SJCRH30 (cell line): ENCODE measurements around the gene ROBO2. TPM values are rescaled to one million over a fixed set of nuclear protein-coding genes. Genes with fewer than 3 reads are reported as not detected.

Experiments used
- DNase-seq, 2 experiments: peaks; one replicate each; pipeline ENCODE4 v3.0.0-alpha.2; 2015 to 2020
- H3K27ac ChIP-seq: fragments of 250-450 bp; sonication (Bioruptor Pico); 2 replicates; pipeline ENCODE4 v1.5.1; 2020; ENCODE audit warnings: mild to moderate bottlenecking, moderate library complexity
- H3K27me3 ChIP-seq: fragments of 250-450 bp; sonication (Bioruptor Pico); 2 replicates; pipeline ENCODE4 v1.5.1; 2020; ENCODE audit warnings: mild to moderate bottlenecking, moderate library complexity
- H3K36me3 ChIP-seq: fragments of 250-450 bp; sonication (Bioruptor Pico); 2 replicates; pipeline ENCODE4 v1.5.1; 2020; ENCODE audit warnings: mild to moderate bottlenecking, moderate library complexity
- H3K4me1 ChIP-seq: fragments of 250-450 bp; sonication (Bioruptor Pico); 2 replicates; pipeline ENCODE4 v1.5.1; 2020; ENCODE audit warnings: mild to moderate bottlenecking, moderate library complexity
- H3K4me3 ChIP-seq: fragments of 250-450 bp; sonication (Bioruptor Pico); 2 replicates; pipeline ENCODE4 v1.5.1; 2020; ENCODE audit warnings: mild to moderate bottlenecking, moderate library complexity
- H3K9me3 ChIP-seq: fragments of 250-450 bp; sonication (Bioruptor Pico); replicated peaks from 2 replicates; pipeline ENCODE4 v1.5.1; 2020; ENCODE audit warnings: mild to moderate bottlenecking, moderate library complexity
- total RNA-seq: library from RNA; depleted of rRNA; stranded (reverse); fragments of >200 nt; shearing (Covaris generic); gene quantifications from 2 replicates; pipeline ENCODE4 v1.2.3, GENCODE V29; 2014

The ROBO2 gene
- total RNA-seq, 1 experiment from 2014 or later, result 14.3 TPM

DNA sequence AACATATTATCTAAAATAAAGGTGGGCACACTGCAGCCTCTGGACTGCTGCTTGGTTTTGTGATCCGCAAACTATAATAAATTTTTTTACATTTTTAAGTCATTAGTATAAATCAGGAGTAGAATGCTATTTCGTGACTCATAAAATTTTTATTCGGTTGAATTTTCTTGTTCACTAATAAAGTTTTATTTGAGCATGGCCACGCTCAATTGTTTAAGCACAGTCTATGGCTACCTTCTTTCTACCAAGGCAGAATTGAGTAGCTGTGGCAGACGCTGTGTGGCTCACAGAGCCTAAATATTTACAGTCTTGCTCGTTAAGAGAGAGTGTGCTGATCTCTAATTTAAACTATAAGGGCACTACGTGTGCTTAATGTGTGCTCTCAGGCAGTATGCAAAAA lies 28.9 kb downstream of the ROBO2 start:
- Histone ChIP-seq H3K27ac (no peak overlapping the region), H3K27me3 (no peaks in the 10 kb centered on the region), H3K4me1 (no peaks in the 10 kb centered on the region), H3K4me3 (no peak overlapping the region), H3K9me3 (no peaks in the 10 kb centered on the region), H3K36me3 (no peaks in the 10 kb centered on the region)
- no peak for DNase-seq

DNA sequence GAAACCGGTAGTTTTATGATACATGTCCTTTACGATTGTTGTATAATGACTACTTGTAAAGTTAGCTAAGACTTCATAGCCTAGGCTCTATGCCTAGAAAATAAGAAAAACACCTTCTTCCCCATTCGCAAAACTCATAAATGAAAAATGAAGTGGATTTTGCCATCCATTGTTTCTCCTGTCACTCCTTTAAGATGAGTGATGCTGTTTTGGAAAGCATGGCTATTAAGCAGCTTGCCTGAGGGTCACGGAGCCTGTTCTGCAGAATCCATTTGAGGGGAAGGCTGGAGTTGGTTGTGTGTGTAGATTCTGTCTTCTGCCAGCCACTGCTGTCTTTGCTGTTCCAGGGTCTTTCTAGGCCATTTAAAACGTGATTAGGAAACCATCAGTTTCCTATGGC lies 31.5 kb downstream of the ROBO2 start:
- DNase-seq, result no peak
- Histone ChIP-seq H3K27me3 (no peaks in the 10 kb centered on the region), H3K9me3 (no peaks in the 10 kb centered on the region), H3K4me1 (no peaks in the 10 kb centered on the region), H3K27ac (no peak overlapping the region), H3K36me3 (no peaks in the 10 kb centered on the region), H3K4me3 (no peak overlapping the region)

DNA sequence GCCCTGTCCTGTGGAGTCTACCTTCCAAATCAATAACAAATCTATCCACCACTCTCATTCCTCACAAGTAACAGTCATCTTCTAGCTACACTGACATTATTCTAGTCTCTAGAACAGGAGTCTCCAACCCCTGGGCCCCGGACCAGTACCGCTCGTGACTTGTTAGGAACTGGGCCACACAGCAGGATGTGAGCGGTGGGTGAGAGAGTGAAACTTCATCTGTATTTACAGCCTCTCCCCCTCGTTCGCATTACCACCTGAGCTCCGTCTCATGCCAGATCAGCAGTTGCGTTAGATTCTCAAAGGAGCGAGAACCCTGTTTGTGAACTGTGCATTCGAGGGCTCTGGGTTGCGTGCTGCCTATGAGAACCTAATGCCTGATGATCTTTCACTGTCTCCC lies 31.9 kb downstream of the ROBO2 start:
- Histone ChIP-seq H3K27me3 (no peaks in the 10 kb centered on the region), H3K4me3 (no peak overlapping the region), H3K9me3 (no peaks in the 10 kb centered on the region), H3K4me1 (no peaks in the 10 kb centered on the region), H3K36me3 (no peaks in the 10 kb centered on the region), H3K27ac (no peak overlapping the region)
- no peak for DNase-seq

DNA sequence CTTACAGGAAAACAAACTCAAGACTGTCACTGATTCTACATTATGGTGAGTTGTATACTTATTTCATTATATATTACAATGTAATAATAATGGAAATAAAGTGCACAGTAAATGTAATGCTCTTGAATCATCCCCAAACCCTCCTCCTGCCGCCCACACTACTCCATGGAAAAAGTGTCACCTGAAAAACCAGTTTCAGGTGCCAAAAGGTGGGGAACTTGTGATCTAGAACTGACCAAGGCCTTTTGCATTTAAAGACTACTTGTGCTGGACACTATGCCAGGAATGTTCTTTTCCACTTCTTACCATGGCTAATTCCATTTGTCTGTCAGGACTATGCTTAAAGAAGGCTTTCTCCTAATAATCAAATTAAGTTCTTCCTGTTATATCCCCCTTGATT lies 32.3 kb downstream of the ROBO2 start:
- no peak overlapping the region for H3K27ac ChIP-seq
- H3K36me3 ChIP-seq, result no peaks in the 10 kb centered on the region
- no peak overlapping the region for H3K4me3 ChIP-seq
- H3K4me1 ChIP-seq, result no peaks in the 10 kb centered on the region
- no peaks in the 10 kb centered on the region for H3K9me3 ChIP-seq
- H3K27me3 ChIP-seq, result no peaks in the 10 kb centered on the region
- no peak for DNase-seq

DNA sequence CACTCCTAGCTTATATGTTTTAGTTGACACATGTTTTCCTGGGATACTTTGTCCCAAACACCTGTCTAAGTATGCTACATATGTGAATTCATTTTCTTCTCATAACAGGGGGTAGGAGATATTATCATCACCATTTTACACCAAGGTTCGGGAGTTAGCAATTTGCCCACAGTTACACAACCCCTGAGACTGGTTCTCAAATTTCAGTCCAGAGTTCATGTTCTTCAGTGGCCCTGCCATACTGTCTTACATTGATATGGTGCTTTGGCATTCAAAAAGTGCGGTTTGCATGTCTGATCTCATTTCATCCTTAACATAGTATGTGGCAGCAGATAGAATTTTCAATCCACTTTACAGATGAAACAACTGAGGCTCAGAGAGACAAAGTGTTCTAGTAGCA lies 38.4 kb downstream of the ROBO2 start:
- no peak overlapping the region for H3K4me3 ChIP-seq
- no peaks in the 10 kb centered on the region for H3K27me3 ChIP-seq
- H3K27ac ChIP-seq, result no peak overlapping the region
- H3K9me3 ChIP-seq, result no peaks in the 10 kb centered on the region
- H3K36me3 ChIP-seq, result no peaks in the 10 kb centered on the region
- no peaks in the 10 kb centered on the region for H3K4me1 ChIP-seq
- no peak for DNase-seq

DNA sequence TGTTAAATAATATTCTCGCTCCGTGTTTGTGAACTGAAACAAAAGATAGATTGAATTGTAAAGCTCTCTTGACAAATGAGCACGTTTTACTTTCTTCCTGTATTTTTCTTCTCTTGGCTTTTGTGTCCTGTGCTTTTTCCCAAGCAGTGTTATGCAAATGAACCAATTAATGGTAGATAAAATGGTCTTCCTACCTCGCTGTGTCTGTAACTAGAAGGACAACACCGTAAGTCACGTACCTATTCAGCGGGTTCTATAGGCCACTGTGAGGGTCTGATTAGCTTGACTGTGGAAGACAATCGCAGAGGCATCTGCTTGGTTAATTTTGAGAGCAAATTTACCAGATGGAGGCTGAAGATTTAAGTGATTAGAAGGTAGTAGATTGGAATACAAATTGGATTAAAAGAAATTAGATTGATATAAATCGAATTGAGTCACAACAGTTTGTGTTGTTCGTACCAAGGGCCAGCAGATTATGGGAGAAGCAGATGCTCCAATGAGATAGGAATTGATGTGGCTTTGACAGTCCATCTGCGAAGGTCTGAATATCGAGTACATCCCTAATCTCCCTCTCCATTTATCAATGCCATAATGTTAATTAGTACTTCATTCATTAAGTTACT lies 40.2 kb downstream of the ROBO2 start:
- H3K27ac ChIP-seq, result no peak overlapping the region
- no peak overlapping the region for H3K4me3 ChIP-seq
- no peaks in the 10 kb centered on the region for H3K9me3 ChIP-seq
- H3K4me1 ChIP-seq, result no peaks in the 10 kb centered on the region
- H3K36me3 ChIP-seq, result no peaks in the 10 kb centered on the region
- no peak for DNase-seq
- no peaks in the 10 kb centered on the region for H3K27me3 ChIP-seq

DNA sequence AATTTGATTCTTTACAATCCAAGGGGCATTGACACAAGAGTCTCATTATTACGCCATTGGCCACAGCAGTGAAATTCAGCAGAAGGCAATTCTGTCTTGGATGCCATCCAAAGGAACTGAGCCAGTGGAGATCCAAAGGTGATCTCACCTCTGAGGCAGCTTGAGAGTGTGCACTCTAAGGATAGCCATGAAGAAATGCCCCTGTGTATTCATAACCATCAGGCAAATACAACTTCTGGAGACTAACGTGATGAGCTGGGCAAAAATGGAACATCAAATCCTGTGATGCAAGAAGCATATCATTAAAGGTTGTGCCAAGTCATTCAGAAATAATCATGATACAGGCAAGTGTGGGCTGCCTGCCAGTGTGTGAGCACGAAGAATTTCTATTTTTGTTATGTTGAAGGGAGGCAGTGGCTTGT lies 41.4 kb downstream of the ROBO2 start:
- H3K9me3 ChIP-seq, result no peaks in the 10 kb centered on the region
- no peak overlapping the region for H3K4me3 ChIP-seq
- no peak overlapping the region for H3K27ac ChIP-seq
- peak; percentile 24 to 35 for DNase-seq
- H3K36me3 ChIP-seq, result no peaks in the 10 kb centered on the region
- H3K4me1 ChIP-seq, result no peaks in the 10 kb centered on the region
- no peaks in the 10 kb centered on the region for H3K27me3 ChIP-seq

DNA sequence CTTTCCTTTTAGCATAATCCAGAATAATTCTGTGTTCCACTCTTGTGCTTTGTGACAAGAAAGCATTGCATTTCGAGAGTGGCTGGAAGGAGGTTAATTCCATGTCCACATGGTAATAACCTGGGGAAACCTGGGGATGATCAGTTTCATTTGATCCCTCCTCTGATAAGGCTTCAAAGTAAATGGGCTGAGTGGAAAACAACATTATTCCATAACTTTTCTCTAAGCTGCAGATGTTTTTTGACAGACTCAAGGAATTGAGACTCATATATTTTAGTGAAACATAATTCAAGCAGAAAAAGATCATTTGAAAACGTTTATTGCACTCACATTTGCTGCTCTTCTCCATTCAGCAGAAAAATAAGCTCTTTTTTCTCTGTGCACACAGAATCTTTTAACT lies 44.6 kb downstream of the ROBO2 start:
- H3K4me1 ChIP-seq, result no peaks in the 10 kb centered on the region
- no peak overlapping the region for H3K4me3 ChIP-seq
- no peaks in the 10 kb centered on the region for H3K27me3 ChIP-seq
- H3K27ac ChIP-seq, result no peak overlapping the region
- DNase-seq, result no peak
- H3K36me3 ChIP-seq, result no peaks in the 10 kb centered on the region
- no peaks in the 10 kb centered on the region for H3K9me3 ChIP-seq

DNA sequence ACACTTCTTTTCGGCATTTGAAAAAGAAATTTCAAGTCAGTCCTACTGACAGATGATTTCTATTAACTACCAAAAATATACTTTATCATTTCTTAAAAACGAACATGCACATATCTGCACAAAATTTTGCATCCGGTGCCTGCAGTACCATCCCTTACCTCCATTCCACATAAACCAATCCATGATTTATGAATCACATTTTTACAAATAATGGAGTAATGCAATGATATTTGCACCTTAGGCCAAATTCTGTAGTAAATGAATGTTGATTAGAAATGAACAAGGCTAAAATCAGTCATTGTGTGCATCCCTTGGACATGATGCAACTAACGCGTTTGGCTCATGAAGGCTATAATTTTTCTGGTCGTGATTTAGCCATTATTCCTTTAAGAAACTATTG lies 46.5 kb downstream of the ROBO2 start:
- H3K27ac ChIP-seq, result no peak overlapping the region
- H3K9me3 ChIP-seq, result no peaks in the 10 kb centered on the region
- no peaks in the 10 kb centered on the region for H3K36me3 ChIP-seq
- DNase-seq, result no peak
- H3K4me3 ChIP-seq, result no peak overlapping the region
- H3K27me3 ChIP-seq, result no peaks in the 10 kb centered on the region
- H3K4me1 ChIP-seq, result no peaks in the 10 kb centered on the region

DNA sequence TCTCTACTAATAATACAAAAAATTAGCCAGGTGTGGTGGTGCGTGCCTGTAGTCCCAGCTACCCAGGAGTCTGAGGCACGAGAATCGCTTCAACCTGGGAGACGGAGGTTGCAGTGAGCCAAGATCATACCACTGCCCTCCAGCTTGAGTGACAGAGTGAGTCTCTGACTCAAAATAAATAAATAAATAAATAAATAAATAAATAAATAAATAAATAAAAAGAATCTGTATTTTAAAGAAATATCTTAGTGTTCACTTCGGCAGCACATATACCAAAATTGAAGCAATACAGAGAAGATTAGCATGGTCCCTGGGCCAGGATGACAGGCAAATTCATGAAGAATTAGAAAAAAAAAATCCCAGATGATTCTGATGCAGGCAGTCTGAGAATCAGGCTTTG lies 51.9 kb downstream of the ROBO2 start:
- Histone ChIP-seq H3K9me3 (no peaks in the 10 kb centered on the region), H3K36me3 (no peaks in the 10 kb centered on the region), H3K27ac (no peak overlapping the region), H3K27me3 (no peaks in the 10 kb centered on the region), H3K4me3 (no peak overlapping the region), H3K4me1 (no peaks in the 10 kb centered on the region)
- no peak for DNase-seq

DNA sequence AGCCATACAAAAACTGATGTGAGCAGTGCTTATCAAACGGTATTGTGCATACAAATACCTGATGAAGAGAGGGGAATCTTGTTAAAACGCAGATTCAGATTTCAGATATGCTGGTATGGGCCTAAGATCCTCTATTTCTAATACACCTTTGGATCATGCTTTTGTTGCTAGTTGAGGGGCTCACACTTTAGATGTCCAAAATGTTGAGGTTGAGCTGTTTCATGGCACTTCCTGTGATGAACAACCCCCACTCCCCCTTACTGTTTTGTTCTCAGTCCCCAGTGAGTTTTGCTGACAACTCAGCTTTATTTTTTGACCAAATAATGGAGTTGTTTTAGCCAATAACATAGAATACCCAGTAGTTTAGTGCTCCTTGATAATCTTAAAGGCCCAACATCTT lies 53.2 kb downstream of the ROBO2 start:
- Histone ChIP-seq H3K9me3 (no peaks in the 10 kb centered on the region), H3K27ac (no peak overlapping the region), H3K4me1 (no peaks in the 10 kb centered on the region), H3K4me3 (no peak overlapping the region), H3K36me3 (no peaks in the 10 kb centered on the region), H3K27me3 (no peaks in the 10 kb centered on the region)
- no peak for DNase-seq

DNA sequence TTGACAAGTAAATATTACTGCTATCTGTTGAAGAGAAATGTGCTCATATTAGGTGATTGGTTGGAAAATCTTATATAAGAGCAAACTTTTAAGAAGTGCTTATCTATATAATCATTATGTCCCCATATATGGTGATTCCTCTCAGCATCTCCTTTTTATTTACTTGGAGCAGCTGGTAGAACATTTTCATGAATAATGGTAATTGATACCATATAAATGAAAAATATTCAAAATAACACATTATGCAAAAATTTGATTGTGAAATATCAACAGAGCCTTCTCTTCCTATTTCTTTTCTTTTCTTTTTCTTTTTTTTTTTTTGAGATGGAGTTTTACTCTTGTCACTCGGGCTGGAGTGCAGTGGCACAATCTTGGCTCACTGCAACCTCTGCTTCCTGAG lies 56.2 kb downstream of the ROBO2 start:
- no peak for DNase-seq
- no peak overlapping the region for H3K4me3 ChIP-seq
- H3K36me3 ChIP-seq, result no peaks in the 10 kb centered on the region
- no peaks in the 10 kb centered on the region for H3K9me3 ChIP-seq
- no peaks in the 10 kb centered on the region for H3K4me1 ChIP-seq
- H3K27ac ChIP-seq, result no peak overlapping the region
- H3K27me3 ChIP-seq, result no peaks in the 10 kb centered on the region

DNA sequence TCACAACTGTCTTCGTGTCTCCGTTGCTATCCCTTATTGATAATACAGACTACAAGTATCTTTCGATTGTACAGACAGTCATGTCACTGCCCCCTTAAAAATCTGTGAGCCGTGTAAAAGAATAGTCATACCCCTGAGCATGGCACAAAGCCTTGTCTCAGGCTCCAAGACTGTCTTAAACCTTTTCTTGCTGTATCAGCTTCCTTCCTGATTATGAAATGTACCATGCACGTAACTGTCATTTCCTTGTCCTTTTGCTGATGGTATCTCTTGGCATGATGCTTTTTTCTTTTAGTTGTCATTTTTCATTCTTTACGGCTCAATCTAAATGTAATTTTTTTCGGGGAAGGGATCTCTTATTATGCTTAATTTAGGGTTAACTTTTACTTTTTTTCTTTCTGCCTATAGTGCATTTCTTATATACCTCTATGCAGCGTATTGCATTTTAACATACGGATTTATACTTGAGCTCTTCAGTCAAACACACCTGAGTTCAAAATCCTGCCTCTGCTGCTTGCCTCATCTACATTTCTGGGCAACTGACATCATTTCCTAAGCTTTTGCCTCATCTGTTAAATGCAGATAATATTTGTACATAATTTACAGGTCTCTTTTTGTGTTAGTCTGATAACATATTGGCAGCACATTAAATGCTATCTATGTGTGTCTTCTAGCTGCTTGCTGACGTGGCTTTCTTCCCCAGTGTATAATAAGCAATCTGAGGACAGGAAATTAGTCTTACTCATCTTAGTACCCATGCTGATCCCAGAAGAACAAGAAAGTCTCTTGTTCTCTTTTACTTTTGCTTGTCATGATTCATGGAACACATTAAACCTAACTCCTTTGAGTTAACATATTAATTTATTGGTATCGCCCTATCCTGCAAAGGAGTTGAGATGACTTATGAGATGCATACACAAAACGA lies 57.3 kb downstream of the ROBO2 start:
- H3K27ac ChIP-seq, result no peak overlapping the region
- H3K4me3 ChIP-seq, result no peak overlapping the region
- no peaks in the 10 kb centered on the region for H3K9me3 ChIP-seq
- no peaks in the 10 kb centered on the region for H3K36me3 ChIP-seq
- no peaks in the 10 kb centered on the region for H3K4me1 ChIP-seq
- no peaks in the 10 kb centered on the region for H3K27me3 ChIP-seq
- no peak for DNase-seq

DNA sequence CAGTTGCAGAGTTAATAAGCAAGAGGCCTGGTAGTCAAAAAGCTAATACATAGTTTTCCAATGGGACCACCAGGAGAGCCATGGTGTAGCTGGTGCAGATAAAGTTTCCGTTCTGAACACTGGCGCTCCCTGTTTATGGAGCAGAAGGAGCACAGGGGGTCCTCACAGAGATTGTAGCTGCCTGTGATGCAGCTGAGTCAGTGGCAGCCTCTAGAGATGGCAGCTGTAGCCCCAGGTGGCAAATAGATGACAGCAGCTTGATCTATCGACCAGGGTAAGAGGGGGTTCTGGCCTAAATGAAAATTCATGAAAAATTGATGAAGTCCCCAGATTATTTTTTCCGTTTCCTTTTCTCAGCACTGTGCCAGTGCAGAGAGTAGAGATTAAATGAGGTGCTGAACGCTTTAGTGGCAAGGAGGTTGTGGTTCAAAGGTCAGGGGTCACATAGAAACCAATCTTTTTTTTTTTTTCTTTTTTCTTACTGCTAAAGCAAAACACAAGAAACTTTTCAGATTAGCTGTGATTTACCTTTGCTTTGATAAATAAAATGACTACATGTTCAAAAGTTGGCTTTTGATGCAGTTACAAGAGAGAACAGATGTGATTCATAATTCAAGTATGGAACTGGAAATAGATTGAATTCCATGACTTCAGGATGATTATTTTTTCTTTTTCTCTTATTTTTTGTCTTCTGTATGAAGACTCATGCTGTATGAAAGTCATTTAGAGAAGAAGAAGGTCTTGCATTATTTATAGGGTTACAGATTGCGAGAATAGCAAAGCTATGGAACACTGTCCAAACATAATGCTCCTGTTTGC lies 63.3 kb downstream of the ROBO2 start:
- Histone ChIP-seq H3K4me1 (no peaks in the 10 kb centered on the region), H3K9me3 (no peaks in the 10 kb centered on the region), H3K27me3 (no peaks in the 10 kb centered on the region), H3K36me3 (no peaks in the 10 kb centered on the region), H3K27ac (no peak overlapping the region), H3K4me3 (no peak overlapping the region)
- DNase-seq, result peak; percentile 15 to 46

DNA sequence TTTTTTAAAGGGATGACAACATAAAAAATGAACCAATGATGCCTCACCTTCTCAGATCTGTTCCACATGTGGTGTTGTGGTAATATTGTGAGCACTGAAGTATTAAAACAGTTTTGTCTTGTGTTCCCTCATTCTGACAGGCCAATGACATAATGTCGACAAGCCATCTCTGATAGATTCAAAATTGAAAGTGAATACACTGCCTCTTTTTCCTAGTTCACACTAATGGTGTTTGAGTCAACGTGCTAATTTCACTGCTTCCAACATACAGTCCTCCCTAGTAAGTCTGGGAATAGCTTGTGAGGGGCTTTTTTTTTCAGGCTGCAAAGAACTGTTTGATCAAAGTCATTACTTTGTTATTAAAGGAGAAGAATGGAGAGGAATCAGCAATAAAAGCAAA lies 82.8 kb downstream of the ROBO2 start:
- H3K27me3 ChIP-seq, result no peaks in the 10 kb centered on the region
- no peak overlapping the region for H3K4me3 ChIP-seq
- DNase-seq, result no peak
- no peaks in the 10 kb centered on the region for H3K9me3 ChIP-seq
- no peak overlapping the region for H3K27ac ChIP-seq
- H3K36me3 ChIP-seq, result no peaks in the 10 kb centered on the region
- no peaks in the 10 kb centered on the region for H3K4me1 ChIP-seq
